Activated CD4-positive, alpha-beta T cell treated with anti-CD3 and anti-CD28 coated beads, Interleukin-2, amount 10 ng/mL, durations not matched to agents 24 days and 14 days (primary cell): ENCODE measurements around the gene SSTR3. TPM values are rescaled to one million over a fixed set of nuclear protein-coding genes. Genes with fewer than 3 reads are reported as not detected.

Experiments
- DNase-seq: peaks from one replicate; pipeline ENCODE4 v3.0.0; 2022
- H3K27ac Mint-ChIP-seq: one replicate; pipeline ENCODE4 v1.8.0; 2022; ENCODE audit warnings: mild to moderate bottlenecking, mixed read lengths
- H3K27me3 Mint-ChIP-seq: one replicate; pipeline ENCODE4 v1.8.0; 2022; ENCODE audit warnings: mixed read lengths
- H3K36me3 Mint-ChIP-seq: one replicate; pipeline ENCODE4 v1.8.0; 2022; ENCODE audit warnings: low read depth, mild to moderate bottlenecking, mixed read lengths
- H3K4me1 Mint-ChIP-seq: one replicate; pipeline ENCODE4 v1.8.0; 2021; ENCODE audit warnings: mixed read lengths
- H3K4me3 Mint-ChIP-seq: one replicate; pipeline ENCODE4 v1.8.0; 2022; ENCODE audit warnings: mild to moderate bottlenecking, moderate library complexity, mixed read lengths
- H3K9me3 Mint-ChIP-seq: one replicate; pipeline ENCODE4 v1.8.0; 2021; ENCODE audit warnings: mixed read lengths
- intact Hi-C: fragments of 100-400 bp; cut with micrococcal nuclease; formaldehyde crosslinking; loops from one replicate; pipeline ENCODE4 v1.15.1; 2023
- total RNA-seq: library from RNA; stranded (reverse); gene quantifications from 2 replicates; pipeline ENCODE4 v1.2.3, GENCODE V29; 2022

The SSTR3 gene
- total RNA-seq, 1 donor from 2014 or later = 4.0 TPM

GRCh38 chr22:37218771-37219411 lies 6.6 kb upstream of the SSTR3 start:
- peak overlapping the region; percentile 83 for H3K4me3 Mint-ChIP-seq
- no peaks in the 10 kb centered on the region for H3K27me3 Mint-ChIP-seq
- peak overlapping the region; percentile 95 for H3K27ac Mint-ChIP-seq
- H3K9me3 Mint-ChIP-seq = peaks cover 6% of the 10 kb centered on the region
- H3K4me1 Mint-ChIP-seq = peaks cover 70% of the 10 kb centered on the region
- peak; percentile 92 for DNase-seq
- intact Hi-C loops = no loop called here
- peaks cover 65% of the 10 kb centered on the region for H3K36me3 Mint-ChIP-seq

- peaks cover 67% of the 10 kb centered on the region for H3K4me1 Mint-ChIP-seq
- no peaks in the 10 kb centered on the region for H3K27me3 Mint-ChIP-seq
- DNase-seq = peak; percentile 75
- intact Hi-C loops = no loop called here
- H3K27ac Mint-ChIP-seq = peak overlapping the region; percentile 95
- H3K4me3 Mint-ChIP-seq = peak overlapping the region; percentile 83
- H3K36me3 Mint-ChIP-seq = peaks cover 63% of the 10 kb centered on the region
- peaks cover 6% of the 10 kb centered on the region for H3K9me3 Mint-ChIP-seq
These were observed 6.1 kb upstream of the SSTR3 start for GRCh38 chr22:37218399-37218770.

GRCh38 chr22:37215890-37216289 lies 3.6 kb upstream of the SSTR3 start:
- H3K27ac Mint-ChIP-seq = no peak overlapping the region
- no peaks in the 10 kb centered on the region for H3K27me3 Mint-ChIP-seq
- intact Hi-C loops = no loop called here
- peaks cover 3% of the 10 kb centered on the region for H3K9me3 Mint-ChIP-seq
- DNase-seq = no peak
- H3K36me3 Mint-ChIP-seq = peaks cover 40% of the 10 kb centered on the region
- H3K4me1 Mint-ChIP-seq = peaks cover 45% of the 10 kb centered on the region
- H3K4me3 Mint-ChIP-seq = no peak overlapping the region

GRCh38 chr22:37214731-37215030 lies 2.4 kb upstream of the SSTR3 start:
- no peaks in the 10 kb centered on the region for H3K27me3 Mint-ChIP-seq
- H3K9me3 Mint-ChIP-seq = no peaks in the 10 kb centered on the region
- peaks cover 38% of the 10 kb centered on the region for H3K4me1 Mint-ChIP-seq
- no peak overlapping the region for H3K27ac Mint-ChIP-seq
- intact Hi-C loops = no loop called here
- peaks cover 31% of the 10 kb centered on the region for H3K36me3 Mint-ChIP-seq
- DNase-seq = no peak
- H3K4me3 Mint-ChIP-seq = no peak overlapping the region

- no peak for DNase-seq
- H3K4me3 Mint-ChIP-seq = no peak overlapping the region
- H3K27ac Mint-ChIP-seq = peak overlapping the region; percentile 53
- intact Hi-C loops = no loop called here
- peaks cover 33% of the 10 kb centered on the region for H3K4me1 Mint-ChIP-seq
- peaks cover 28% of the 10 kb centered on the region for H3K36me3 Mint-ChIP-seq
- no peaks in the 10 kb centered on the region for H3K9me3 Mint-ChIP-seq
- no peaks in the 10 kb centered on the region for H3K27me3 Mint-ChIP-seq
These were observed 1.9 kb upstream of the SSTR3 start for GRCh38 chr22:37213941-37214730.

- H3K9me3 Mint-ChIP-seq = no peaks in the 10 kb centered on the region
- H3K27ac Mint-ChIP-seq = peak overlapping the region; percentile 53
- H3K36me3 Mint-ChIP-seq = peaks cover 24% of the 10 kb centered on the region
- H3K27me3 Mint-ChIP-seq = no peaks in the 10 kb centered on the region
- no peak for DNase-seq
- intact Hi-C loops = no loop called here
- H3K4me1 Mint-ChIP-seq = peaks cover 30% of the 10 kb centered on the region
- no peak overlapping the region for H3K4me3 Mint-ChIP-seq
These were observed 1.1 kb upstream of the SSTR3 start for GRCh38 chr22:37213218-37213855.

- H3K27ac Mint-ChIP-seq = no peak overlapping the region
- no peaks in the 10 kb centered on the region for H3K27me3 Mint-ChIP-seq
- no peak for DNase-seq
These were observed 457 bp downstream of the SSTR3 start for GRCh38 chr22:37211866-37212173.

GRCh38 chr22:37211075-37211865 lies 1.0 kb downstream of the SSTR3 start:
- no peak for DNase-seq
- no peaks in the 10 kb centered on the region for H3K9me3 Mint-ChIP-seq
- intact Hi-C loops = no loop called here
- H3K4me1 Mint-ChIP-seq = peaks cover 16% of the 10 kb centered on the region
- H3K27ac Mint-ChIP-seq = no peak overlapping the region
- no peak overlapping the region for H3K4me3 Mint-ChIP-seq
- H3K27me3 Mint-ChIP-seq = no peaks in the 10 kb centered on the region
- H3K36me3 Mint-ChIP-seq = peaks cover 14% of the 10 kb centered on the region

More at GRCh38 chr22:37211866-37212173, 457 bp downstream of the SSTR3 start:
- H3K36me3 Mint-ChIP-seq = peaks cover 18% of the 10 kb centered on the region
- H3K4me3 Mint-ChIP-seq = no peak overlapping the region
- no peaks in the 10 kb centered on the region for H3K9me3 Mint-ChIP-seq
- intact Hi-C loops = no loop called here
- peaks cover 21% of the 10 kb centered on the region for H3K4me1 Mint-ChIP-seq

- Mint-ChIP-seq H3K36me3 (peaks cover 9% of the 10 kb centered on the region), H3K4me3 (no peak overlapping the region), H3K27me3 (no peaks in the 10 kb centered on the region), H3K27ac (no peak overlapping the region), H3K9me3 (no peaks in the 10 kb centered on the region), H3K4me1 (peaks cover 14% of the 10 kb centered on the region)
- intact Hi-C loops = no loop called here
- DNase-seq = no peak
These were observed 2.1 kb downstream of the SSTR3 start for GRCh38 chr22:37210041-37210803.

- peaks cover 7% of the 10 kb centered on the region for H3K36me3 Mint-ChIP-seq
- no peak overlapping the region for H3K27ac Mint-ChIP-seq
- H3K4me3 Mint-ChIP-seq = no peak overlapping the region
- no peak for DNase-seq
- H3K4me1 Mint-ChIP-seq = peaks cover 14% of the 10 kb centered on the region
- intact Hi-C loops = no loop called here
- H3K27me3 Mint-ChIP-seq = no peaks in the 10 kb centered on the region
- H3K9me3 Mint-ChIP-seq = no peaks in the 10 kb centered on the region
These were observed 3.0 kb downstream of the SSTR3 start for GRCh38 chr22:37209140-37209845.

- intact Hi-C loops = no loop called here
These were observed 3.7 kb downstream of the SSTR3 start for GRCh38 chr22:37208401-37209139.

GRCh38 chr22:37207981-37208380 lies 4.3 kb downstream of the SSTR3 start:
- DNase-seq = no peak
- intact Hi-C loops = no loop called here
- no peaks in the 10 kb centered on the region for H3K9me3 Mint-ChIP-seq
- peaks cover 13% of the 10 kb centered on the region for H3K4me1 Mint-ChIP-seq
- no peak overlapping the region for H3K4me3 Mint-ChIP-seq
- H3K27me3 Mint-ChIP-seq = no peaks in the 10 kb centered on the region
- peaks cover 2% of the 10 kb centered on the region for H3K36me3 Mint-ChIP-seq
- no peak overlapping the region for H3K27ac Mint-ChIP-seq

More at GRCh38 chr22:37208401-37209139, 3.7 kb downstream of the SSTR3 start:
- Mint-ChIP-seq H3K36me3 (peaks cover 2% of the 10 kb centered on the region), H3K4me3 (no peak overlapping the region), H3K27ac (no peak overlapping the region), H3K9me3 (no peaks in the 10 kb centered on the region), H3K27me3 (no peaks in the 10 kb centered on the region), H3K4me1 (peaks cover 11% of the 10 kb centered on the region)
- no peak for DNase-seq
